Hematopoietic multipotent progenitor cell treated with erythropoietin and hydrocortisone succinate and interleukin-3 and kit ligand, for 15 days (in vitro differentiated cells): Measurements from ENCODE around the gene ITPR1.
"Not testable (repeated sequence)": the region's sequence is repeated elsewhere in the genome, so short reads cannot be mapped to it uniquely, and the experiment has no call there.

Experiments
- DNase-seq: peaks from one replicate; pipeline ENCODE4 v3.0.0-alpha.2; 2015; ENCODE audit warnings: low spot score

ITPR1 gene

GRCh38 chr3:4758957-4759656 lies 266.0 kb downstream of the ITPR1 start:
- no peak for DNase-seq

- DNase-seq = no peak
Observed at GRCh38 chr3:4759689-4760312, 266.7 kb downstream of the ITPR1 start.

GRCh38 chr3:4761759-4762158 lies 268.6 kb downstream of the ITPR1 start:
- no peak for DNase-seq

- DNase-seq = not testable (repeated sequence)
Observed at GRCh38 chr3:4762481-4763230, 269.5 kb downstream of the ITPR1 start.

- DNase-seq = no peak
Observed at GRCh38 chr3:4763604-4764247, 270.6 kb downstream of the ITPR1 start.

- no peak for DNase-seq
Observed at GRCh38 chr3:4765212-4765611, 272.1 kb downstream of the ITPR1 start.

GRCh38 chr3:4766263-4766662 lies 273.1 kb downstream of the ITPR1 start:
- DNase-seq = no peak

- no peak for DNase-seq
Observed at GRCh38 chr3:4766716-4767499, 273.8 kb downstream of the ITPR1 start.

GRCh38 chr3:4768021-4768420 lies 274.9 kb downstream of the ITPR1 start:
- no peak for DNase-seq

GRCh38 chr3:4768521-4768920 lies 275.4 kb downstream of the ITPR1 start:
- DNase-seq = no peak

- DNase-seq = no peak
Observed at GRCh38 chr3:4770561-4770960, 277.4 kb downstream of the ITPR1 start.

GRCh38 chr3:4771243-4771642 lies 278.1 kb downstream of the ITPR1 start:
- DNase-seq = no peak

- peak; percentile 57 for DNase-seq
Observed at GRCh38 chr3:4772171-4772804, 279.1 kb downstream of the ITPR1 start.

- DNase-seq = no peak
Observed at GRCh38 chr3:4772858-4773257, 279.7 kb downstream of the ITPR1 start.

GRCh38 chr3:4773583-4773982 lies 280.4 kb downstream of the ITPR1 start:
- DNase-seq = no peak

GRCh38 chr3:4774531-4774930 lies 281.4 kb downstream of the ITPR1 start:
- DNase-seq = no peak

- DNase-seq = no peak
Observed at GRCh38 chr3:4776399-4776979, 283.3 kb downstream of the ITPR1 start.

GRCh38 chr3:4776980-4777581 lies 283.9 kb downstream of the ITPR1 start:
- DNase-seq = no peak

GRCh38 chr3:4778119-4778518 lies 285.0 kb downstream of the ITPR1 start:
- DNase-seq = no peak

- DNase-seq = no peak
Observed at GRCh38 chr3:4778740-4779139, 285.6 kb downstream of the ITPR1 start.

- DNase-seq = no peak
Observed at GRCh38 chr3:4780545-4780957, 287.4 kb downstream of the ITPR1 start.
